Epidermal melanocyte (primary cell): Measurements from ENCODE around the gene BLACAT1.
"Not testable (repeated sequence)": the region's sequence is repeated elsewhere in the genome, so short reads cannot be mapped to it uniquely, and the experiment has no call there.

ENCODE experiments used
- DNase-seq: peaks from one replicate; pipeline ENCODE4 v3.0.0; 2011; ENCODE audit warnings: low spot score; ENCODE audit not compliant: insufficient read length

The BLACAT1 gene

DNA sequence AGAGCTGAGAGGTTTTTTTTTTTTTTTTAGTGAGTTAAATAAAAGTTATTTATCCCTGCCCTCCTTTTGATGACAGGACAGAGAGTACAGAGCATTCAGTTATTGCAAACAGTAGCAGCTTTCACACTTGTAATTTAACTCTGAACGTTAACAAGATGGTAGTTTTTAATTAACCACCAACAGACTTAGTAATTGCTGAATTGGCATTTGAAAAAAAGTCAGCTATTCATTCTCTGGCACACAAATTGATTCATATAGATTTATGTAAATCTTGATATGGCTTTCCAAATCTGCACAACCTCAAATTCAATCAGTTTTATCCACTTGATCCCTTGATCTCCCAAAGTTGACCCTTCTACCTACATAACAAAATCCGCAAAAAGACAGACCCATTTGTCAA lies 34.9 kb downstream of the BLACAT1 start:
- DNase-seq, result no peak

DNA sequence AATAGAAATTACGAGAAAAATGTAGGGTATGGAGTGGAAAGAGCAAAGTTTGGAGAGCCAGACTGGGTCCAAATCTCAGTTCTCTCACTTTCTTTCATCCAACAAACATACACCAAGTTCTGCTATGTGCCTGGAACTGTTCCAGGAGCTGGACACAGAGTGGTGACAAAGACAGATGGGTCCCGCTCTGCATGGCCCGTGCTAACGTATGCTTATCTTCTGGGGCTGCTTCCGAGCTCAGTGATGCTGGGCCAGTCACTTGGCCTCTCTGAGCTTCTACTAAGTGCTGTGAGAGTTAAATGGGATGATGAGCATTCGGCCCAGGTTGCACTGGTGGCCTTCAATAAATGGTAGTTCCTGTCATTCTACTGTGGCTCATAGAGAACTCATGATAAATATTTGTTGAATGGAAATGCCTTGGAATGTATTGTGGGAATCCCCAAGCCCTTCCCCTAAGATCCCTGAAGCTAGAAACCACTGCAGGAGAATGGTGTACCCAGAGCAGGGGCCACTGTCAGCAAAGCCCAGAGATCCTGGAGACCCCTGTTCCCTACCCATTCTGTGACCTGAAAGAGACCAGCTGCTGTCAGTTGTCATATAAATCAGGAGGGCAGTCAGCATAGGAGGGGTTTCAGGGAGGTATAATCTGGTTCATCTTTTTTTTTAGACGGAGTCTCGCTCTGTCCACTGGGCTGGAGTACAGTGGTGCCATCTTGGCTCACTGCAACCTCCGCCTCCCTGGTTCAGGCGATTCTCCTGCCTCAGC lies 37.8 kb downstream of the BLACAT1 start:
- no peak for DNase-seq

DNA sequence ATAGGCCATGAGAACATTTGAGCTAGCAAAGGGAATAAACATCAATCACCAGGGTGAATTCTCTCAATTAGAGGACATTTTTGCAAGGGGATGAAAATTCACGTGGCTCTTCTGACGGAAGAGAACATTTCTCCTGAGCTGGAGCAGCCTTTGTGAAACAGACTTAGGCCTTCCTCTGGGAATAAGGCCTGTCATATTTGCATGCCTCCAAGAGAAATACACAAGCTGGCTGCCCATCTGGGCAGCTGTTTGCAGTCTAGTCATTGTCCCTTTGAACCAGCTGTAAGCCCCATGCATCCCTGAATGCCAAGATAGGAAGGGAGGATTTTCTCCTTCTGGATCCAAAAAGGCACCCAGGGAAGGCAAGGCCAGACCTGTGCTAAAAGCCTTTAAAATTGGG lies 39.5 kb downstream of the BLACAT1 start:
- DNase-seq, result no peak

GRCh38 chr1:205410581-205411298 lies 45.1 kb downstream of the BLACAT1 start:
- no peak for DNase-seq

DNA sequence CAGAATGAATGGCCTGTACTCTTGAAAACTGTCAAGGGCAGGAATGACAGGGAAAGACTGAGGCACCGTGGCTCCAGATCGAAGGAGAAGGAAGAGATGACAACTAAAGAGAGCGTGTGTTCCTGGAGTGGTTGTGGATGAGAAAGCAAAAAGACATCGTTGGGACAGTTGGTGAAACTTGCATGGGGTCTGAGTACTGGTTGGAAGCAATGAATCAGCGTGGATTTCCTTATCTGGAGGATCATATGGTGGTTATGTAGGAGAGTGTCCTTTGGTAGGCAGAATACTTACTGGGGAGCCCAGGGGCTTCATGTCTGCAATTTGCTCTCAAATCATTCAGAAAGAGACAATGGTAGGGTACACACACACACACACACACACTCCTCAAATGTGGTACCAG lies 47.9 kb downstream of the BLACAT1 start:
- DNase-seq, result no peak

GRCh38 chr1:205406252-205406651 lies 49.6 kb downstream of the BLACAT1 start:
- DNase-seq, result not testable (repeated sequence)
